GM12878 (cell line): ENCODE data around the gene AP1S1. TPM values are rescaled to one million over a fixed set of nuclear protein-coding genes. Genes with fewer than 3 reads are reported as not detected.

Experiments
- ATF2 ChIP-seq: IDR thresholded peaks from 2 replicates; pipeline ENCODE4 v1.6.1; 2012; ENCODE audit warnings: low read length, inconsistent platforms
- BHLHE40 ChIP-seq, 2 experiments: fragments of 450-650 bp in 1 of 2; IDR thresholded peaks; 2 replicates each; pipeline ENCODE4 v1.6.1; 2011 to 2017; ENCODE audit warnings: low read depth in 2 of 2, borderline replicate concordance in 1 of 2, improper control_type of control experiment in 1 of 2, low read length in 1 of 2, mild to moderate bottlenecking in 1 of 2
- CBFB ChIP-seq: IDR thresholded peaks from 2 replicates; pipeline ENCODE4 v1.6.1; 2016; ENCODE audit warnings: antibody characterized with exemption, low read depth
- CREM ChIP-seq: IDR thresholded peaks from 2 replicates; pipeline ENCODE4 v1.6.1; 2014; ENCODE audit warnings: antibody characterized with exemption, low read depth
- GABPA ChIP-seq: IDR thresholded peaks from 2 replicates; pipeline ENCODE4 v1.6.1; 2014; ENCODE audit warnings: antibody characterized with exemption, low read depth, mild to moderate bottlenecking, inconsistent platforms
- MTA2 ChIP-seq: fragments of 450-650 bp; IDR thresholded peaks from 2 replicates; pipeline ENCODE4 v1.6.1; 2016; ENCODE audit warnings: low read depth, mild to moderate bottlenecking, moderate library complexity
- RCOR1 ChIP-seq: conservative IDR thresholded peaks from 2 replicates; pipeline ENCODE4 v1.6.1; 2012; ENCODE audit warnings: low read depth, low read length, improper control_type of control experiment
- RELB ChIP-seq: fragments of 450-650 bp; IDR thresholded peaks from 2 replicates; pipeline ENCODE4 v1.6.1; 2017; ENCODE audit warnings: low read depth, mild to moderate bottlenecking, moderate library complexity
- SKIL ChIP-seq: fragments of 450-650 bp; IDR thresholded peaks from 2 replicates; pipeline ENCODE4 v1.6.1; 2017; ENCODE audit warnings: mild to moderate bottlenecking, low read depth, inconsistent platforms; ENCODE audit not compliant: poor library complexity, severe bottlenecking
- SMAD1 ChIP-seq: fragments of 450-650 bp; IDR thresholded peaks from 2 replicates; pipeline ENCODE4 v1.6.1; 2018; ENCODE audit warnings: mild to moderate bottlenecking, low read depth; ENCODE audit not compliant: partially characterized antibody
- SUZ12 ChIP-seq: fragments of 200-600 bp; sonication (generic); IDR thresholded peaks from one replicate; pipeline ENCODE4 v1.6.1; 2018; ENCODE audit warnings: antibody characterized with exemption, mild to moderate bottlenecking; ENCODE audit not compliant: unreplicated experiment
- TARDBP ChIP-seq: IDR thresholded peaks from 2 replicates; pipeline ENCODE4 v1.6.1; 2016; ENCODE audit warnings: borderline replicate concordance
- USF2 ChIP-seq: IDR thresholded peaks from 2 replicates; pipeline ENCODE4 v1.6.1; 2011; ENCODE audit warnings: low read depth, low read length, improper control_type of control experiment, borderline replicate concordance
- ZBTB11 ChIP-seq: fragments of 450-650 bp; formaldehyde crosslinking; IDR thresholded peaks from 2 replicates; pipeline ENCODE4 v1.5.0; 2022; ENCODE audit warnings: mild to moderate bottlenecking, missing genetic modification characterization
- ZNF687 ChIP-seq: fragments of 450-650 bp; IDR thresholded peaks from 2 replicates; pipeline ENCODE4 v1.6.1; 2017; ENCODE audit warnings: mild to moderate bottlenecking, moderate library complexity
- polyA plus RNA-seq, 11 experiments: library from polyadenylated mRNA; depleted of rRNA in 4 of 11; unstranded in 6 of 11; stranded (reverse) in 5 of 11; fragments of >200 nt; fragmentation: Nextera tagmentation in 4 of 11; fragmentation: Illumina TruSeq in 1 of 11; extraction: Ambion mirVana in 4 of 11; extraction: Trizol in 1 of 11; gene quantifications; 1 replicate in 1 of 11; 2 replicates in 10 of 11; pipeline versions ENCODE4 v1.2.1 to v1.2.3, GENCODE V29; 2011 to 2016; ENCODE audit warnings: inconsistent platforms in 2 of 11, missing spikeins in 2 of 11, low read depth in 1 of 11
- total RNA-seq, 4 experiments: library from RNA; depleted of rRNA in 3 of 4; stranded (reverse); fragments of >200 nt in 3 of 4; fragmentation: Illumina TruSeq in 1 of 4; extraction: Trizol in 1 of 4; gene quantifications; 2 replicates each; pipeline versions ENCODE4 v1.2.1 to v1.2.3, GENCODE V29; 2013 to 2021

Gene AP1S1
- total and polyA plus RNA-seq, 10 of the 15 experiments (the other 5 are each of a cell fraction or from before 2014, with no cell fraction given): 2.5 to 121 (median 54.9) TPM

GRCh38 chr7:101138213-101138870 lies 15.9 kb upstream of the AP1S1 start (continued):
- no peak for TF ChIP-seq ZBTB11 (CRISPR knock-in tag)
- peak; percentile 60 for TF ChIP-seq ATF2
- TF ChIP-seq ZNF687: peak; percentile 41; the same call in 1 of the 2 replicates
- no peak for TF ChIP-seq TARDBP
- peak; percentile 69 for TF ChIP-seq GABPA
- peak; percentile 98 for TF ChIP-seq BHLHE40 (IDR thresholded peaks at IDR 0.05; ENCODE audit: borderline replicate concordance in 1 of 2, low read depth in 2 of 2, low read length in 1 of 2)
- TF ChIP-seq CBFB: 0 out of 2 replicates have a peak, but pooled peaks have one; percentile 36
- TF ChIP-seq RCOR1: no peak
- TF ChIP-seq SUZ12: no peak
- TF ChIP-seq USF2: peak; percentile 74
- TF ChIP-seq MTA2: peak; percentile 80
- peak; percentile 29 for TF ChIP-seq SKIL
- peak; percentile 89 for TF ChIP-seq CREM
- no peak for TF ChIP-seq SMAD1
- TF ChIP-seq RELB: peak; percentile 65
